ENCODE data around the gene C19orf12.

Gene C19orf12

GRCh38 chr19:29714953-29715700 is at the start of gene C19orf12:
Gene C19orf12 (minus strand): TSS chr19:29715261. CDS start chr19:29708413, 6,848 bp downstream.
- H3K27ac ChIP-seq (ENCODE audit: low read depth, low read length), result peak within 1 kb of the TSS; percentile 63
- H3K9me3 ChIP-seq (ENCODE audit: control insufficient read depth, insufficient read depth, low read length), result no peaks in the 10 kb centered on the region
- peak within 1 kb of the TSS; percentile 83 for H3K4me3 ChIP-seq (ENCODE audit: low read depth, low read length)
- peaks cover 9% of the 10 kb centered on the region for H3K4me1 ChIP-seq (ENCODE audit: control insufficient read depth, insufficient read depth, low read length)
- H3K36me3 ChIP-seq (ENCODE audit: control insufficient read depth, insufficient read depth, low read length), result no peaks in the 10 kb centered on the region
- peak within 1 kb of the TSS; percentile 35; the same call in 1 of the 2 replicates for H3K9ac ChIP-seq (ENCODE audit: low read depth, low read length)
- H3K27me3 ChIP-seq (ENCODE audit: control insufficient read depth, insufficient read depth, low read length), result no peaks in the 10 kb centered on the region

GRCh38 chr19:29764361-29764760 is 49.3 kb upstream of the C19orf12 start:
- no peaks in the 10 kb centered on the region for H3K36me3 ChIP-seq (ENCODE audit: control insufficient read depth, insufficient read depth, low read length)
- no peak overlapping the region for H3K27ac ChIP-seq (ENCODE audit: low read depth, low read length)
- no peaks in the 10 kb centered on the region for H3K9me3 ChIP-seq (ENCODE audit: control insufficient read depth, insufficient read depth, low read length)
- no peak overlapping the region for H3K9ac ChIP-seq (ENCODE audit: low read depth, low read length)
- H3K27me3 ChIP-seq (ENCODE audit: control insufficient read depth, insufficient read depth, low read length), result no peaks in the 10 kb centered on the region
- 0 out of 2 replicates have a peak, but pooled peaks cover 4% of the 10 kb centered on the region for H3K4me1 ChIP-seq (ENCODE audit: control insufficient read depth, insufficient read depth, low read length)
- no peak overlapping the region for H3K4me3 ChIP-seq (ENCODE audit: low read depth, low read length)

GRCh38 chr19:29763196-29763595 is 48.1 kb upstream of the C19orf12 start:
- no peak overlapping the region for H3K27ac ChIP-seq (ENCODE audit: low read depth, low read length)
- H3K4me1 ChIP-seq (ENCODE audit: control insufficient read depth, insufficient read depth, low read length), result 0 out of 2 replicates have a peak, but pooled peaks cover 4% of the 10 kb centered on the region
- H3K27me3 ChIP-seq (ENCODE audit: control insufficient read depth, insufficient read depth, low read length), result no peaks in the 10 kb centered on the region
- no peak overlapping the region for H3K9ac ChIP-seq (ENCODE audit: low read depth, low read length)
- no peaks in the 10 kb centered on the region for H3K9me3 ChIP-seq (ENCODE audit: control insufficient read depth, insufficient read depth, low read length)
- H3K4me3 ChIP-seq (ENCODE audit: low read depth, low read length), result no peak overlapping the region
- H3K36me3 ChIP-seq (ENCODE audit: control insufficient read depth, insufficient read depth, low read length), result no peaks in the 10 kb centered on the region

- H3K9ac ChIP-seq (ENCODE audit: low read depth, low read length), result no peak overlapping the region
- H3K27me3 ChIP-seq (ENCODE audit: control insufficient read depth, insufficient read depth, low read length), result no peaks in the 10 kb centered on the region
- H3K4me1 ChIP-seq (ENCODE audit: control insufficient read depth, insufficient read depth, low read length), result 0 out of 2 replicates have a peak, but pooled peaks cover 4% of the 10 kb centered on the region
- no peaks in the 10 kb centered on the region for H3K36me3 ChIP-seq (ENCODE audit: control insufficient read depth, insufficient read depth, low read length)
- H3K27ac ChIP-seq (ENCODE audit: low read depth, low read length), result no peak overlapping the region
- H3K4me3 ChIP-seq (ENCODE audit: low read depth, low read length), result no peak overlapping the region
- H3K9me3 ChIP-seq (ENCODE audit: control insufficient read depth, insufficient read depth, low read length), result no peaks in the 10 kb centered on the region
Measured at GRCh38 chr19:29761575-29762232, 46.6 kb upstream of the C19orf12 start.

- Histone ChIP-seq H3K9ac (ENCODE audit: low read depth, low read length) (no peak overlapping the region), H3K27ac (ENCODE audit: low read depth, low read length) (no peak overlapping the region), H3K36me3 (ENCODE audit: control insufficient read depth, insufficient read depth, low read length) (no peaks in the 10 kb centered on the region), H3K4me3 (ENCODE audit: low read depth, low read length) (no peak overlapping the region), H3K4me1 (ENCODE audit: control insufficient read depth, insufficient read depth, low read length) (0 out of 2 replicates have a peak, but pooled peaks cover 4% of the 10 kb centered on the region), H3K9me3 (ENCODE audit: control insufficient read depth, insufficient read depth, low read length) (no peaks in the 10 kb centered on the region), H3K27me3 (ENCODE audit: control insufficient read depth, insufficient read depth, low read length) (no peaks in the 10 kb centered on the region)
Measured at GRCh38 chr19:29760752-29761502, 45.9 kb upstream of the C19orf12 start.

GRCh38 chr19:29759359-29759758 is 44.3 kb upstream of the C19orf12 start:
- no peaks in the 10 kb centered on the region for H3K9me3 ChIP-seq (ENCODE audit: control insufficient read depth, insufficient read depth, low read length)
- 0 out of 2 replicates have a peak, but pooled peaks cover 4% of the 10 kb centered on the region for H3K4me1 ChIP-seq (ENCODE audit: control insufficient read depth, insufficient read depth, low read length)
- no peak overlapping the region for H3K27ac ChIP-seq (ENCODE audit: low read depth, low read length)
- no peak overlapping the region for H3K9ac ChIP-seq (ENCODE audit: low read depth, low read length)
- no peak overlapping the region for H3K4me3 ChIP-seq (ENCODE audit: low read depth, low read length)
- H3K36me3 ChIP-seq (ENCODE audit: control insufficient read depth, insufficient read depth, low read length), result no peaks in the 10 kb centered on the region
- no peaks in the 10 kb centered on the region for H3K27me3 ChIP-seq (ENCODE audit: control insufficient read depth, insufficient read depth, low read length)

- no peaks in the 10 kb centered on the region for H3K36me3 ChIP-seq (ENCODE audit: control insufficient read depth, insufficient read depth, low read length)
- no peaks in the 10 kb centered on the region for H3K27me3 ChIP-seq (ENCODE audit: control insufficient read depth, insufficient read depth, low read length)
- 0 out of 2 replicates have a peak, but pooled peaks cover 4% of the 10 kb centered on the region for H3K4me1 ChIP-seq (ENCODE audit: control insufficient read depth, insufficient read depth, low read length)
- no peak overlapping the region for H3K27ac ChIP-seq (ENCODE audit: low read depth, low read length)
- H3K9me3 ChIP-seq (ENCODE audit: control insufficient read depth, insufficient read depth, low read length), result no peaks in the 10 kb centered on the region
- no peak overlapping the region for H3K9ac ChIP-seq (ENCODE audit: low read depth, low read length)
- no peak overlapping the region for H3K4me3 ChIP-seq (ENCODE audit: low read depth, low read length)
Measured at GRCh38 chr19:29758863-29759262, 43.8 kb upstream of the C19orf12 start.

- no peaks in the 10 kb centered on the region for H3K4me1 ChIP-seq (ENCODE audit: control insufficient read depth, insufficient read depth, low read length)
- H3K9ac ChIP-seq (ENCODE audit: low read depth, low read length), result no peak overlapping the region
- no peak overlapping the region for H3K4me3 ChIP-seq (ENCODE audit: low read depth, low read length)
- H3K9me3 ChIP-seq (ENCODE audit: control insufficient read depth, insufficient read depth, low read length), result no peaks in the 10 kb centered on the region
- H3K27me3 ChIP-seq (ENCODE audit: control insufficient read depth, insufficient read depth, low read length), result no peaks in the 10 kb centered on the region
- no peaks in the 10 kb centered on the region for H3K36me3 ChIP-seq (ENCODE audit: control insufficient read depth, insufficient read depth, low read length)
- H3K27ac ChIP-seq (ENCODE audit: low read depth, low read length), result no peak overlapping the region
Measured at GRCh38 chr19:29757551-29757950, 42.5 kb upstream of the C19orf12 start.

- Histone ChIP-seq H3K27ac (ENCODE audit: low read depth, low read length) (no peak overlapping the region), H3K9ac (ENCODE audit: low read depth, low read length) (no peak overlapping the region), H3K9me3 (ENCODE audit: control insufficient read depth, insufficient read depth, low read length) (no peaks in the 10 kb centered on the region), H3K4me3 (ENCODE audit: low read depth, low read length) (no peak overlapping the region), H3K27me3 (ENCODE audit: control insufficient read depth, insufficient read depth, low read length) (no peaks in the 10 kb centered on the region), H3K36me3 (ENCODE audit: control insufficient read depth, insufficient read depth, low read length) (no peaks in the 10 kb centered on the region), H3K4me1 (ENCODE audit: control insufficient read depth, insufficient read depth, low read length) (no peaks in the 10 kb centered on the region)
Measured at GRCh38 chr19:29753934-29754305, 38.9 kb upstream of the C19orf12 start.

GRCh38 chr19:29753190-29753933 is 38.3 kb upstream of the C19orf12 start:
- no peak overlapping the region for H3K27ac ChIP-seq (ENCODE audit: low read depth, low read length)
- H3K4me3 ChIP-seq (ENCODE audit: low read depth, low read length), result no peak overlapping the region
- H3K27me3 ChIP-seq (ENCODE audit: control insufficient read depth, insufficient read depth, low read length), result no peaks in the 10 kb centered on the region
- no peaks in the 10 kb centered on the region for H3K4me1 ChIP-seq (ENCODE audit: control insufficient read depth, insufficient read depth, low read length)
- no peak overlapping the region for H3K9ac ChIP-seq (ENCODE audit: low read depth, low read length)
- no peaks in the 10 kb centered on the region for H3K36me3 ChIP-seq (ENCODE audit: control insufficient read depth, insufficient read depth, low read length)
- H3K9me3 ChIP-seq (ENCODE audit: control insufficient read depth, insufficient read depth, low read length), result no peaks in the 10 kb centered on the region

Data from HUES48 (cell line).